GM11168 (cell line): ENCODE measurements around the gene STX2.
"Not testable (repeated sequence)": the region's sequence is repeated elsewhere in the genome, so short reads cannot be mapped to it uniquely, and the experiment has no call there.

Experiments
- in situ Hi-C: fragments of 300-500 bp; cut with MboI; formaldehyde crosslinking; loops from one replicate; pipeline ENCODE4 v1.12.0; 2022; ENCODE audit warnings: low sequenced_read_pairs; ENCODE audit not compliant: unreplicated experiment

STX2 gene

GRCh38 chr12:130806574-130806973, 32.5 kb downstream of the STX2 start:
- in situ Hi-C loops: no loop called here

GRCh38 chr12:130805635-130806034, 33.4 kb downstream of the STX2 start:
- in situ Hi-C loops: no loop called here

- in situ Hi-C loops: no loop called here
Observed at GRCh38 chr12:130804216-130804615, 34.8 kb downstream of the STX2 start.

- in situ Hi-C loops: no loop called here
Observed at GRCh38 chr12:130803702-130804101, 35.3 kb downstream of the STX2 start.

- in situ Hi-C loops: no loop called here
Observed at GRCh38 chr12:130800312-130800711, 38.7 kb downstream of the STX2 start.

GRCh38 chr12:130799051-130799450, 40.0 kb downstream of the STX2 start:
- in situ Hi-C loops: no loop called here

GRCh38 chr12:130796985-130797686, 41.9 kb downstream of the STX2 start:
- in situ Hi-C loops: no loop called here

GRCh38 chr12:130795906-130796305, 43.1 kb downstream of the STX2 start:
- in situ Hi-C loops: no loop called here

- in situ Hi-C loops: no loop called here
Observed at GRCh38 chr12:130793554-130793849, 45.5 kb downstream of the STX2 start.

GRCh38 chr12:130792821-130793553, 46.1 kb downstream of the STX2 start:
- in situ Hi-C loops: no loop called here

GRCh38 chr12:130791629-130792028, 47.4 kb downstream of the STX2 start:
- in situ Hi-C loops: no loop called here

GRCh38 chr12:130788515-130788914, 50.5 kb downstream of the STX2 start:
- in situ Hi-C loops: no loop called here

GRCh38 chr12:130787445-130788410, 51.3 kb downstream of the STX2 start:
- in situ Hi-C loops: no loop called here

GRCh38 chr12:130787041-130787440, 52.0 kb downstream of the STX2 start:
- in situ Hi-C loops: no loop called here

- in situ Hi-C loops: no loop called here
Observed at GRCh38 chr12:130783110-130783715, 55.8 kb downstream of the STX2 start.

GRCh38 chr12:130782245-130782644, 56.8 kb downstream of the STX2 start:
- in situ Hi-C loops: not testable (repeated sequence)

- in situ Hi-C loops: no loop called here
Observed at GRCh38 chr12:130780880-130781575, 58.0 kb downstream of the STX2 start.

GRCh38 chr12:130780325-130780724, 58.7 kb downstream of the STX2 start:
- in situ Hi-C loops: no loop called here

- in situ Hi-C loops: no loop called here
Observed at GRCh38 chr12:130778776-130779175, 60.3 kb downstream of the STX2 start.

GRCh38 chr12:130776857-130777339, 62.2 kb downstream of the STX2 start:
- in situ Hi-C loops: no loop called here
